NCI-H2029 (cell line): ENCODE data around the gene TEX9.
"Not testable (repeated sequence)": the region's sequence is repeated elsewhere in the genome, so short reads cannot be mapped to it uniquely, and the experiment has no call there.

Experiments
- DNase-seq: peaks from one replicate; lab custom pipeline; 2025; lab: John Stamatoyannopoulos, UW

The TEX9 gene

DNA sequence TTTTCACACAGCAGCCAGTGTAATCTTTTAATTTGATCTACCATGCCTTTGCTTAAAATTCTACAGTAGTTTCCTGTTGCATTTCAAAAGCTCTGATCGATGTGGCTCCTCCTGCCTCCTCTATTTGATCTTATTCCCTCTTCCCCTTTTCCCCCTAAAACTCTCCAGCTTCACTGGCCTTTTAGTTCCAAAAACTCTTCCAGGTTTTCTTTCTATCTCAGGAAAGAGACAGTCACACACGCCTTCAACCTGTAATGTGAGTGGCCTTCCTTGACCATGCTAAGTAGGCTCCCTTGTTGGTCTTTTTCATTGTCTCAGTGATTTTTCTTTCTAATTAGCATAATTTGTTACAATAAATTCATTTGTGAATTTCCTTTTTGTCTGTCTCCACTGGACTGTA is 985 bp downstream of the TEX9 start:
- DNase-seq: no peak

DNA sequence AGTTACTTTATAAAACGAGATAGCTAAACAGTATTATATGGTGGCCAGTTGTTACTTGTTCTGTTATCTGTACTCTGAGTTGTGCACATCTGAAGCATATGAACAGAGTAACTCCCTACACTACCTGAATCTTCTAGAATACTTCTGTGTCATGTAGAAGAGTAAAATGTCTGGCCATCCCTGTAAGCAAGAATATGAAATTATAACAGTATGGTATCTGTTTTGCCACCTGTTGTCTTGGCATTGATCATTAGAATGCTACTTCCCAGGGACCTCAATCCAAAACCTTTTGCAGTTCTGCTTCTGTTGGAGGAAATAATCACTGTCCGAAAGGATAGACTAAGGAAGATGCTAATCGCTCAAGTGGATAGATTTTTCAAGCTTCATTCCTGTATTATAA is 1.9 kb downstream of the TEX9 start:
- DNase-seq: no peak

DNA sequence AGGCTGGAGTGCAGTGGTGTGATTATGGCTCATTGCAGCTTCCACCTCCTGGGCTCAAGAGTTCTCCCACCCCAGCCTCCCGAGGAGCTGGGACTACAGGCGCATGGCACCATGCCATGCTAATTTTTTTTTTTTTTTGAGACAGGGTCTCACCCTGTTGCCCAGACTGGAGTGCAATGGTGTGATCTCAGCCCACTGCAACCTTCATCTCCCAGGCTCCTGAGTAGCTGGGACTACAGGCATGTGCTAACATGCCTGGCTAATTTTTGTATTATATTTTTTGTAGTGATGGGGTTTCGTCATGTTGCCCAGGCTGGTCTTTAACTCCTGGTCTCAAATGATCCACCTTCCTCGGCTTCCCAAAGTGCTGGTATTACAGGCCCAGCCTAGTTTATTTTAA is 4.0 kb downstream of the TEX9 start:
- no peak for DNase-seq

DNA sequence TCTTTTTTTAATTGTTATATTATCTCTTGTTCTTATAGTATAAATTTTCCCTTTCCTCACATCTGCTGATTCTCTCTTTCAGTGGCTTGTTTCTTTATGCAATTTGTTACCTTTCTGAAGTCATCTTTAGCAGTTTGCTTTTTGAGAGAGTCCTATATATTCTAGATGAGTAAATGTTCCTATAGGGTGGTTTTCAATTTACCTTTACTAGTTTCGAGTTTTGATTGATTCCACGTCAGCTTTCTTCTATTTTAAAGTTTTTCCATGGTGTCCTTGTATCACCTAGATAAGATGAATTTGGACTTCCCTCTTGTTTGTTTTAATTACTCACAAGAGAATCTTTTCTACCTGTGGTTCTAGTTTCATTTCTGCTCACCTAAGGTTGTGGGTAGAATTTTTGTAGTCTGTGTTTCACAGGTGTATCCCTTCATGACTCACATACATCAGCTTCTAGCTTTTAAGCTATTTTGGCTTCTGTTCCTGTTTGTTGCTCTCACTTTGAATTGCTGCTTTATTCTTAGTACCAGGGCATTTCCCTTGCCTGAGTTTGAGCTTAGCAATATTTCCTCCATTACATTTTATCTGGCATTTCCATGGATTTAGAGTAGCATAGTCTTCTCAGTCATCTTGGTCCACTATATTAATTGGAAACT is 6.4 kb downstream of the TEX9 start:
- DNase-seq: no peak

DNA sequence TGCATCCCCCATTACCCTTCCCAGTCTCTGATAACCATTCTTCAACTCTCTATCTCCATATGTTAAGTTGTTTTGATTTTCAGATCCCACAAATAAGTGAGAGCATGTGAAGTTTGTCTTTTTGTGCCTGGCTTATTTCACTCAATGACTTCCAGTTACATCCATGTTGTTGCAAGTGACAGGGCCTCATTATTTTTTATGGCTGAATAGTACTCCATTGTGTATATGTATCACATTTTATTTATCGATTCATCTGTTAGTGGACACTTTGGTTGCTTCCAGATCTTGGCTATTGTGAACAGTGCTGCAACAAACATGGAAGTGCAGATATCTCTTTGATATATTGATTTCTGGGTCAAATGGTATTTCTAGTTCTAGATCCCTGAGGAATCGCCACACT is 9.5 kb downstream of the TEX9 start:
- DNase-seq: not testable (repeated sequence)

DNA sequence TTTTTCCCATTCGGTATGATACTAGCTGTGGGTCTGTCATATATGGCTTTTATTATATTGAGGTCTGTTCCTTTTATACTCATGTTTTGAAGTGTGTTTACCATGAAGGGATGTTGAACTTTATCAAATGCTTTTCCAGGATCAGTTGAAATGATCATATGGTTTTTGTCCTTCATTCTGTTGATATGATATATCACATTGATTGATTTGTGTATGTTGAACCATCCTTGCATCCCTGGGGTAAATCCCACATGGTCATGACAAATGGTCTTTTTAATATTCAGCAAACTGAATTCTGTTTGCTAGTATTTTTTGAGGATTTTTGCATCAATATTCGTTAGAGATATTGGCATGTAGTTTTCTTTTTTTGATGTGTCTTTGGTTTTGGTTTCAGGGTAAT is 12.6 kb downstream of the TEX9 start:
- not testable (repeated sequence) for DNase-seq

DNA sequence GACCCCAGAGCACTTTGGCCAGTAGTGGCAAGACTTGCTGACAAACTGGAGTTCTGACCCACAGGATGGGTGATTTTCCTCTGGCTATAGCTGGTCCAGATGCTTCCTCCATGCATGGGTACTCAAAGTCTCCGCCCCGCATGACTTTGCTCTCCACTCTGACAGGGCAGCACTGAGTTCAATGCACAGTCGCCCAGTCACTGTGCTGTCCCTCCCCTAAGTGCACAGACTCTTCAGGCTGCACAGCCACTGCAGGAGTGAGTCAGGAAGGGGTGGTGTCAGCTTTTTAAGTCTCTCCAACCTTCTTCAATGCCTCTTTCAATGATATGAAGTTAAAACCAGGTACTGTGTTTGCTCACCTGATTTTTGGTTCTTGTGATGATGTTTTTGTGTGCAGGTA is 17.8 kb downstream of the TEX9 start:
- no peak for DNase-seq

DNA sequence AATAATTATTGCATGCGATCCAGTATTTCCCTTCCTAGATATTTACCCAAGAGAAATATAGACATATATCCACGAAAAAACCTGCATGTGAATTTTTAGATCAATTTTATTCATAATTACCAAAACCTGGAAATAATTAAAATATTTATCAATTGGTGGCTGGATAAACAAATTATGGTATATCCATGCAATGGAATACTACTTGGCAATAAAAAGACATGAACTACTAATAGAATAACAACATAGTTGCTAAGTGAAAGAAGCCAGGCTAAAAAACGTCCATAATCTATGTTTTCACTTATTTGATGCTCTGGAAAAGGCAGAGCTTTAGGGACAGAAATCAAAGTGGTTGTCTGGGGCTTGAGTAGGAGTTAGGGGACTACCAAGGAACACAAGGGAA is 20.7 kb downstream of the TEX9 start:
- DNase-seq: no peak

DNA sequence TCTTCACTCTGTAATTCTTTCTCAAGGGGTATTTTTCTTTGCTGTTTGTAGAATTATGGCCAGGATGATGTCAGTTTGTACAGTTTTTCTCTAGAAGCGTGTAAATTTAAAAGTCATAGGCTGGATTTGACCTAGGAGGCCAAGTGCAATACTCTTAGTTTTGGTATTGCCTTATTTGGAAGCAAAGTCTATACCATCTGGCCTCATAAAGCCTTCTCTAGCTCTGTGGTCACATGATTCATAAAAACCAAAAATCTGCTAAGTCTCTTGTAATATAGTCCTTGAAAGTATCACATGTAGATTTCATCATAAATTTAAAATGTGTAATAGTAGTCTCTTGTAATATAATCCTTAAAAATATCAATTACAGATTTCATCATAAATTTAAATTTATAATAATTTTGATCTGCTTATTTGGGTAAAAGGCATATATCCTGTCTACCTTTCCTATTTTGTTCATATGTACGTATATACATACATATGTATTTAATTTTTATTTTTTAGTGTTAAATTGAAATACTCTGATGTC is 25.6 kb downstream of the TEX9 start:
- DNase-seq: no peak

DNA sequence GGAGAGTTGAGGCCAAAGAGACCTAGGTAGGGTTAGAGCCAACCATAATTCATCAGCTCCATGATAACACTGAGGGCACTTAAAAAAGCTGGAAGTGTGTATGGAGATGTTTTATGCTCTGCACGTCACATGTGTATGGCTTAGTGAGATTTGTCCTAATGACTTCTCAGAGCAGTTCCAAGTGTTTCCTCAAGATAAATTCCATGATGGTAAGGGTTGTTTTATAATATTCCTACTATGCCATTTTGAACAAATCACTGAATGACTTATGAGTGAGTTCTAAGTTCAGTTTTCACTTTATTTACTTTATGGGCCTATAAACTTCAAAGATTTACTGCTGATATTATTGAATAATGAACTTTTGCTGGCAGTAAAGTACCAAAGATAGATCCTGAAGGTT is 28.1 kb downstream of the TEX9 start:
- no peak for DNase-seq

DNA sequence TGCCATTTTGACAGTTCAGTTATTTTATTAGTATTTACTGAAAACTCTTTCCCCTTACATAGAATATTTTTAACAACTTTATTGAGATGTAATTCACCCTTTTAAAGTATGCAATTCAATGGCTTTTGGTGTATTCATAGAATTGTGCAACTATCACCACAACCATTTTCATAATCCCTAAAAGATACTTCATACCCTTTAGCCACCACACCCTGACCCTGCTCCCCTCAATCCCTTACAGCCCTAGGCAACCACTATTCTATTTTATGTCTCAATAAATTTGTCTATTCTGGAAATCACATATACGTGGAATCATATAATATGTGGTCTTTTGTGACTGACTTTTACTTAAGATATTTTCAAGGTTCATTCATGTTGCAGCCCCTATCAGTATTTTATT is 29.7 kb downstream of the TEX9 start:
- no peak for DNase-seq

DNA sequence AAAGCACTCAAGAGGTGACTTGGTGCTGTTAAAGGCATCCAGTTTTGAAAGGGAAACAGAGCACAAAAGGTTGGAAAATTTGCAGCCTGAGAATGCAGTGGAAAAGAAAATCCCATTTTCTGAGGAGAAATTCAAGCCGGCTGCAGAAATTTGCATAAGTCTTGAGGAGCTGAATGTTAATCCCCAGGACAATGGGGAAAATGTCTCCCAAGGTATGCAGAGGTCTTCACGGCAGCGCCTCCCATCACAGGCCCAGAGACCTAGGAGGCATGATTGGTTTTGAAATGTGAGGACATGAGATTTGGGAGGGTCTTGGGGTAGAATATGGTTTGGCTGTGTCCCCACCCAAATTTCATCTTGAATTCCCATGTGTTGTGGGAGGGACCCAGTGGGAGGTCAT is 32.1 kb downstream of the TEX9 start:
- DNase-seq: not testable (repeated sequence)

DNA sequence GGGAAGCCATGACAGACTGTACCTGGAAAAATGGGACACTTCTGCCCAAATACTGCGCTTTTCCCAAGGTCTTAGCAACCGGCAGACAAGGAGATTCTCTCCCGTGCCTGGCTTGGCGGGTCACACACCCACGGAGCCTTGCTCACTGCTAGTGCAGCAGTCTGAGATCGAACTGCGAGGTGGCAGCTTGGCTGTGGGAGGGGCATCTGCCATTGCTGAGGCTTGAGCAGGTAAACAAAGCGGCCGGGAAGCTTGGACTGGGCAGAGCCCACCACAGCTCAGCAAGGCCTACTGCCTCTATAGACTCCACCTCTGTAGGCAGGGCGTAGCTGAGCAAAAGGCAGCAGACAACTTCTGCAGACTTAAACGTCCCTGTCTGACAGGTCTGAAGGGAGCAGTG is 34.0 kb downstream of the TEX9 start:
- not testable (repeated sequence) for DNase-seq

DNA sequence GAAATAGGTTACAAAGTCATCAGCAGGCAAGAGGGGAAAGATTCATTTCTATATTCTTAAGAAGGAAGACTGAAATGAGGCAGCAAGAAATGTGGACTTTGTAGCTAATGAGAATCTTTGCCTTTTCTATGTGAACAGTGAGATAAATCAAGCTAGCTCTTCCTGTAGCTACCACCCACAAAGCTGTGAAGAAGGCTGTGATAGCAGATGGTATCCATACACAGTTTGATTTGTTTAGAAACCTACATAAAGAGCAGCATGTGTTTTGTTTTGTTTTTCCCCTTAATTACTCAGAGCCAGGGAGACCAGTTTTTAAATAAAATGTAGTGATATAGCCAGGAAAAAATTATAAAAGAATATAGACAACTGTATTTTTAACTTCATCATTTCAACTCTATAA is 45.5 kb downstream of the TEX9 start:
- DNase-seq: no peak

DNA sequence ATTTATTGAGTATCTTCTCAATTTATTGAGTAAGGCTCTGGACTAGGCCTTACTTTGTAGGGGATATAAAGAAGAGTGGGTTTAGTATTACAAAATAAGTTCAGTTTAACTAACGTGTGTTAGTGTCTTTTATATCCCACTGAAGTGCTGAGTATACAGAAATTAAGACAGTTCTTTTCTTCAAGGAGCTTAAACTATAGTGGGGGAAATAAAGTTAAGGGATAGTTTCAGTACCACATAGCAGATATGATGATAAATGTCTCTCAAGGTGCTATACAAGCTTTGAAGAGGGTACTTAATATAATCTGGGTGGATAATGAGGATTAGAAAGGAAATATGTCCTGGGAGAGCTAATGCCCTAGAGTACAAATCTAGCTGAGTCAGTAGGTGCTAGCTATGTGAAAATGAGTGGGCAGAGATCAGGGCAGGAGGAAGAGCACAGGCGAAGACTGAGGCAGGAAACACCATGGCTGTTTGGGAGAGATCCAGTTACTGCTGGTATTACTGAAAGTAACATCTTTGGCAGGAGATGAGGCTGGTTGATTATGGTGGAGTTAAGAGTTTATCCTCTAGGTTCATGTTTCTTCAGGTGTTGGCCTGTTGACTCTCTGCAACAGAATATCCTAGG is 46.0 kb downstream of the TEX9 start:
- DNase-seq: no peak

DNA sequence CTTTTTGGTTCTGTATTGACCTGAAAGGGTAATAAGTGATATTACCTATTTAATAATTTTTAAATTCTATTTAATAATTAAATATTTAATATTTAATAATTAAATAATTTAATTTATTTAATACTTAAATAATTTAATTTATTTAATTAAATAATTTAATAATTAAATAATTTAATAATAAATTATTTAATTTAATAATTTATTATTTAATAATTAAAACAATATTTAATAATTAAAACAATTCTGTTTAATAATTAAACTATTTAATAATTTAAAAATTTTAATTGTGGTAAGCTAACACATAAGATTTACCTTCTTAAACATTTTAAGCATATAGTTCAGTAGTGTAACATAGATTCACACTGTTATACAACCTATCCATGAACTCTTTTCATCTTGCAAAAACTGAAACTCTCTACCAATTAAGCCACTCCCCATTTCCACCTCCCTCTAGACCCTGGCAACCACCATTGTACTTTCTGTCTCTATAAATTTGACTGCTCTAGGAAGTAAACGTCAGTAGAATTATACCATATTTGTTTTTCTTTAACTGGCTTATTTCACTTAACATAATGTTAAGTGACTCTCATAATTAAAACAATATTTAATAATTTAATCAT is 48.0 kb downstream of the TEX9 start:
- DNase-seq: not testable (repeated sequence)

DNA sequence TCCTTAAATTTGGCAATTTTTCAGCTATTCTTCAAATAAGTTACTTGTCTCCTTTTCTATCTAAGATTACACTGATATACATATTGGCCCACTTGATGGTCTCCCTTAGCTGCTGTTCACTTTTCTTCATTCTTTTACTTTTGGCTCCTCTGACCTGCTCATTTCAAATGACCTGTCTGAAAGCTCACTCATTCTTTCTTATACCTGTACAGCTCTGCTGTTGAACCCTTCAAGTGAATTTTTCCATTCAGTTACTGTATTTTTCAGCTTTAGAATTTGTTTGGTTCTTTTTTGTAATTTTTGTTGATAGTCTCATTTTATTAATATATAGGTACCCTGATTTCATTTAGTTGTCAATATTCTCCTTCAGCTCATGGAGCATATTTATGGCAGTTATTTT is 60.0 kb downstream of the TEX9 start:
- no peak for DNase-seq

DNA sequence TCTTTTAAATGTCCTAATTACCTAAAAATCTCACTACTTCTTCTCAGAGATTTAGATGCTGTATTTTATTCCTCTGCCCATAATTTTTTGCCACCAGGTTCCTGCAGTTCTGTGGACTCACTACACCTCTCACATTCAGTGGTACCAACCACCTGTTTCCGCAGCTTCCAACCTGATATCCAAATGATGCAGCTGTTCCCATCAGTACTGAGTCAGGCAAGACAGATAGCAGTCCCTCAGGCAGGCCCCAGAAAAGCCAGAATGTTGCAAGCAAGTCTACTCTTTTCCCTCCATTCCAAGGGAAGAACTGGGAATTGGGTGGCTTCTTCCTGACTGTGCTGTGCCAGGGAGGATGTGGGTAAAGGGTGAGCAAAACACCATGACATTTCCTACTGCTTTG is 60.8 kb downstream of the TEX9 start:
- DNase-seq: no peak

DNA sequence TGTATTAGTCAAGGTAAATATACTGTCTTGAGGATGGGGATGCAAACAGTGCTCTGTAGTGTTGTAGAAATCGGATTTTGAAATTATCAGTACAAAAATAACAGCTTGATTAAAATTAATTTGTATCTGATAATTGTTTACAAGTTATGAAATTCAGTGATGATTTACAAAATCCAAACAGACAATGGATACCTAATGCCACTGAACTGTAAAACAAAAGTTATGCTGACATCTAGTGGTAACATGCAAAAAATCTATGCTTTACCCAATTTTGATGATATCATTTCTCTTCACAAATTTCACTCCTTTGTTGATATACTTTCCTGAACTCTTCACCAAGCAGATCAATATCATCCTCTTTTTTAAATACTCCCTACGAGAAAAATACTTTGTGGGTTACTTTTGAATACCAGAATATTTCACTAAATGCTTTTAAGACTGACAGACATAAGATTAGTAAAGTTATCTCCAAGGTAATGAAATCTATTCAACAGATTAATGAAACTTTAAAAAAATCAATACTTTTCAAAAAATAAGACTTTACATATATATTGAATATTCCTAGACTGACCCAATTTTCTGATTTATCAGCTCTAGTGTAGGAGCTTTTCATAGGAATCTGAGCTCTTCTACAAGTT is 63.7 kb downstream of the TEX9 start:
- DNase-seq: no peak

DNA sequence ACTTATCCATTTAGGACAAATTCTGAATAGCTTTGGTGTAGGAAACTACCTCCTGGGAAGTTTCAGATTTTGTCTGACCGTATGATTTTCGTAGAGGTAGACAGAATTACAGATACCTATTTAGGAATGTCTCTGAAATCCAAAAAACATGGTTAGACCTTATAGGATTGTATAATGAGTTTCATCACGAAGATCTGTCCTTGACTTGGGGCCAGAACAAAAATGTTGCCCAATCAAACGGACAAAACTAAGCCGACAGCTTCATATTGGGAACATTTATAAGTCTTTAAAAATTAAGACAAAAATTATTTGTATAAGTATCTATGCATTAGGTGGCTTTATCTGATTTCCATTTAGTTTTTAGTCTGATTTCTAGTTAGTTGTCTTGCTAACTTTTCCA is 67.1 kb downstream of the TEX9 start:
- DNase-seq: no peak

DNA sequence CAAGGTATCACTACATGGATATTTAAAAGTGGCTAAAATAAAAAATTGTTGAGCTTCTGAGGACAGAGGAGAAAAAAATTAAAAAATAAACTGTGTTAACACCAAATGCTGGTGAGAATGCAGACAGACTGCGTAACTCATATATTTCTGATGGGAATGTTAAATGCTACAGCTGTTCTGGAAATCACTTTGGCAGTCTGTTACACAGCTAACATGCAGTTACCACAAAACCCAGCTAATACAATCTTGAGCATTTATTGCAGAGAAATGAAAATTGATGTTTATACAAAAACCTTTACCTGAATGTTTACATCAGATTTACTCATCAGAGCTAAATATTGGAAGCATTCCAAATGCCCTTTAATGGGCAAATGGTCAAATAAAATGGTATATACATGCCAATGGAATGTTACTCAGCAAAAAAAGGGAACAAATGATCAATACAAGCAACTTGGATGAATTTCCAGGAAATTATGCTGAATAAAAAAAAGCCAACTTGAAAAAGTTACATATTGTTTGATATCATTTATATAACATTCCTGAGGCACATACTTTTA is 75.1 kb downstream of the TEX9 start:
- DNase-seq: no peak

DNA sequence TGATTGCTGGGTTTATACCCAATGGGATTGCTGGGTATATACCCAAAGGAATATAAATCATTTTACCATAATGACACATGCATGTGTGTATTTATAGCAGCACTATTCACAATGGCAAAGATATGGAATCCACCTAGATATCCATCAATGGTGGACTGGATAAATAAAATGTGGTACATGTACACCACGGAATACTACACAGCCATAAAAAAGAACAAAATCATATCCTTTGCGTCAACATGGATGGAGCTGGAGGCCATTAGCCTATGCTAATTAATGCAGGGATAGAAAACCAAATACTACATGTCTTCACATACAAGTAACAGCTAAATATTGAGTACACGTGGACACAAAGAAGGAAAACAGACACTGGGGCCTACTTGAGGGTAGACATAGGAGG is 77.1 kb downstream of the TEX9 start:
- no peak for DNase-seq

DNA sequence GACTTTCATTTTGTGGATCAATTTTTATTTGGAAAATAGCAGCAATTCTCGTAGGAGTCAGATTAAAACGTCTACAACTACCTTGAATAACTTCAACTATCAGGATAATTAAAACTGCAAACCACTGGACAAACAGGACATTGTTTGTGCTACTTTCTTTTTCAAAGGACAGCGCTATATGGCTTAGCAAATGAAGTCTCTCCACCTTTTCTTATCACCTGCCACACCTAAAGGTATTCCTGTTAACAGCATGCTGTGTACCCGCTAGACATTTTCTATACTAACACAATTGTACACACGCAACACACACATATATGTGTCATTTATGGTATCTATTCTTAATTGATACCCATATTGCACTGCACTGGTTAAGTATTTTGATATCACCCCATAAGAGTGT is 80.5 kb downstream of the TEX9 start:
- DNase-seq: no peak
